Naive B cell (primary cell): ENCODE results near the gene ELP4. TPM values are rescaled to one million over a fixed set of nuclear protein-coding genes. Genes with fewer than 3 reads are reported as not detected.
"Not testable (repeated sequence)": the region's sequence is repeated elsewhere in the genome, so short reads cannot be mapped to it uniquely, and the experiment has no call there.

Experiments used
- ATAC-seq, 2 donors: fragments of 150-1000 bp; cut with Tn5 transposase; 2 replicates each; pipeline ENCODE4 v1.10.0; 2021; ENCODE audit warnings: low read depth in 2 of 2, mild to moderate bottlenecking in 2 of 2, moderate library complexity in 2 of 2
- DNase-seq: peaks from one replicate; pipeline ENCODE4 v3.0.0; 2022
- H3K27ac Mint-ChIP-seq, 6 donors: one replicate each; pipeline ENCODE4 v1.8.0; 2020 to 2022; ENCODE audit warnings: mild to moderate bottlenecking in 6 of 6, mixed read lengths in 6 of 6, moderate library complexity in 5 of 6, inconsistent platforms in 2 of 6
- H3K27me3 Mint-ChIP-seq, 3 donors: one replicate each; pipeline ENCODE4 v1.8.0; 2021 to 2022; ENCODE audit warnings: mixed read lengths in 3 of 3, mild to moderate bottlenecking in 1 of 3
- H3K36me3 Mint-ChIP-seq, 2 donors: one replicate each; pipeline ENCODE4 v1.8.0; 2020 to 2022; ENCODE audit warnings: mixed read lengths in 2 of 2, inconsistent platforms in 1 of 2, mild to moderate bottlenecking in 1 of 2
- H3K4me1 Mint-ChIP-seq, 3 donors: one replicate each; pipeline ENCODE4 v1.8.0; 2020 to 2022; ENCODE audit warnings: mixed read lengths in 3 of 3, inconsistent platforms in 1 of 3, mild to moderate bottlenecking in 1 of 3, moderate library complexity in 1 of 3
- H3K4me3 Mint-ChIP-seq, 8 donors: one replicate each; pipeline ENCODE4 v1.8.0; 2020 to 2022; ENCODE audit warnings: mild to moderate bottlenecking in 8 of 8, mixed read lengths in 8 of 8, moderate library complexity in 8 of 8, inconsistent platforms in 2 of 8
- H3K9me3 Mint-ChIP-seq, 7 donors: one replicate each; pipeline ENCODE4 v1.8.0; 2020 to 2022; ENCODE audit warnings: mixed read lengths in 7 of 7, mild to moderate bottlenecking in 5 of 7, inconsistent platforms in 2 of 7, moderate library complexity in 1 of 7
- polyA plus RNA-seq, 6 donors: library from polyadenylated mRNA; unstranded; fragments of 300-500 nt; fragmentation: Illumina TruSeq; gene quantifications; one replicate each; pipeline ENCODE4 v1.2.3, GENCODE V29; 2021; ENCODE audit warnings: low read depth in 6 of 6

The ELP4 gene
- polyA plus RNA-seq = 10 to 100 TPM; 16.7 to 25.0 (median 19.9) TPM

- no peaks in the 10 kb centered on the region for H3K27me3 Mint-ChIP-seq
- DNase-seq = peak; percentile 94
- no peaks in the 10 kb centered on the region for H3K9me3 Mint-ChIP-seq
- H3K4me1 Mint-ChIP-seq = peaks cover 20 to 40% (median 38%) of the 10 kb centered on the region in 3 donors
- peak; percentile 98 to 99 for ATAC-seq
- no peaks in the 10 kb centered on the region for H3K36me3 Mint-ChIP-seq
- peak within 1 kb of the TSS; percentile 96 to 100 (median 98) for H3K4me3 Mint-ChIP-seq
- H3K27ac Mint-ChIP-seq = peak within 1 kb of the TSS; percentile 97 to 99 (median 98)
Observed at GRCh38 chr11:31509429-31510345, at the start of gene ELP4, which contains the start of gene IMMP1L. TSS of gene ELP4 (plus strand) at chr11:31509767. CDS start at chr11:31509785, 18 bp downstream. TSS of gene IMMP1L (minus strand) at chr11:31509622. CDS start at chr11:31463276, 46,346 bp downstream.

DNA sequence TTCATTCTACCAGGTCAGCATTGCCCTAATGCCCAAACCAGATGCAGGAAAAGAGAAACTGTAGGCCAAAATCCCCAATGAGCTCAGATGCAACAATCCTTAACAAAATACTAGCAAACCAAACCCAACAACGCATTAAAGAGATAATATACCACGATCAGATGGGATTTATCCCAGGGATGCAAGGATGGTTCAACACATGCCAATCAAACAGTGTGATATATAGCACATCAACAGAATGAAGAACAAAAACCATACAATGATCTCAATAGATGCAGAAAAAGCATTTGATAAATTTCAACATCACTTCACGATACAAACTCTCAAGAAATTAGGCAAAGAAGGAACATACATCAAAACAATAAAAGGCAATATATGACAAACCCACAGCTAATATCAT, 45.1 kb upstream of the ELP4 start:
- Mint-ChIP-seq H3K9me3 (peaks cover 5 to 24% (median 16%) of the 10 kb centered on the region in 7 donors), H3K36me3 (peaks cover 14 to 34% of the 10 kb centered on the region in 2 donors)

GRCh38 chr11:31474083-31474482, 35.5 kb upstream of the ELP4 start:
- Mint-ChIP-seq H3K36me3 (peaks cover 7 to 8% of the 10 kb centered on the region in 2 donors), H3K27me3 (no peaks in the 10 kb centered on the region), H3K27ac (no peak overlapping the region), H3K9me3 (peaks cover 0 to 7% (median 0%) of the 10 kb centered on the region in 7 donors), H3K4me3 (no peak overlapping the region), H3K4me1 (no peaks in the 10 kb centered on the region)
- ATAC-seq = no peak
- no peak for DNase-seq

More for the DNA sequence above, 45.1 kb upstream of the ELP4 start:
- DNase-seq = no peak
- Mint-ChIP-seq H3K27me3 (no peaks in the 10 kb centered on the region), H3K4me3 (no peak overlapping the region), H3K4me1 (peaks cover 0 to 13% (median 1%) of the 10 kb centered on the region in 3 donors), H3K27ac (no peak overlapping the region)
- ATAC-seq = no peak

- no peak for ATAC-seq
- Mint-ChIP-seq H3K27me3 (no peaks in the 10 kb centered on the region), H3K27ac (no peak overlapping the region)
Observed at GRCh38 chr11:31477528-31478222, 31.9 kb upstream of the ELP4 start.

DNA sequence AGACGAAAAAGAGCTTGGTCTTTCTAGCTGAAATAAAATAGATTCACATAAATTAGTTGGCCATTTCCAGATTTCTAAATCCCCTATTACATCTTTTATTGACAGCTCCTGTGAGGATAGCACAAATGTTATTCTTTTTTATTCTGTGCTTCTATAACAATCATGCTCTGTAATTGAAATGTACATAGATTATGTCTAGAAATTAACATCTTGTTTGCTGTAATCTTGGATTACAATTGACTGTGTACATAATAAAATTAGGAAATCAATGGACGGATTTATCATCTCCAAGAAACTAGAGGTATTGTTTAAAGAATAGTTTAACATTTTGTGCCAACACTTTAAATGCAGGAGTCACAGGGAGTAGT, 31.4 kb upstream of the ELP4 start:
- no peaks in the 10 kb centered on the region for H3K27me3 Mint-ChIP-seq
- no peak overlapping the region for H3K27ac Mint-ChIP-seq
- ATAC-seq = no peak

More at GRCh38 chr11:31477528-31478222, 31.9 kb upstream of the ELP4 start:
- DNase-seq = no peak
- Mint-ChIP-seq H3K4me3 (no peak overlapping the region), H3K4me1 (no peaks in the 10 kb centered on the region), H3K36me3 (no peaks in the 10 kb centered on the region), H3K9me3 (no peaks in the 10 kb centered on the region)

DNA sequence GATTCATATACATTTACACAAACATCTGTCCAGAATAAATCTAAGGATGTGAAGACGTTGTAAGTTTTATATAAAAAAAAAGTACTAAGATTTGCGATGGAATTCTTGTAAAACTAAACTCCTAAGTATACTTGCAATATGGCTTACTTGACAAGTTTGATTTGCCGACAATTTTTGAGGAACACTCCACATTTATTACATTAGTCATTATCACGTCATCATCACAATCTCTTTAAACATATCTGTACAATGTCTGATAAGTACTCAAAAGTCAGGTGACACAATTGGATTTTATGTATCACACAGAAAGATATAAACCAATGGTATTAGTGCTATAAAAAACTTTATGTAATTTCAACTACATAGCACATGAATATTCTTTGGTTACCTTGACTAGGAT, 30.5 kb upstream of the ELP4 start:
- H3K4me1 Mint-ChIP-seq = no peaks in the 10 kb centered on the region
- no peaks in the 10 kb centered on the region for H3K9me3 Mint-ChIP-seq
- DNase-seq (no peak), ATAC-seq (no peak)
- H3K4me3 Mint-ChIP-seq = no peak overlapping the region
- no peaks in the 10 kb centered on the region for H3K27me3 Mint-ChIP-seq
- H3K27ac Mint-ChIP-seq = no peak overlapping the region
- H3K36me3 Mint-ChIP-seq = no peaks in the 10 kb centered on the region

More for the DNA sequence above, 31.4 kb upstream of the ELP4 start:
- no peaks in the 10 kb centered on the region for H3K36me3 Mint-ChIP-seq
- no peaks in the 10 kb centered on the region for H3K9me3 Mint-ChIP-seq
- H3K4me1 Mint-ChIP-seq = no peaks in the 10 kb centered on the region
- H3K4me3 Mint-ChIP-seq = no peak overlapping the region
- DNase-seq = no peak

DNA sequence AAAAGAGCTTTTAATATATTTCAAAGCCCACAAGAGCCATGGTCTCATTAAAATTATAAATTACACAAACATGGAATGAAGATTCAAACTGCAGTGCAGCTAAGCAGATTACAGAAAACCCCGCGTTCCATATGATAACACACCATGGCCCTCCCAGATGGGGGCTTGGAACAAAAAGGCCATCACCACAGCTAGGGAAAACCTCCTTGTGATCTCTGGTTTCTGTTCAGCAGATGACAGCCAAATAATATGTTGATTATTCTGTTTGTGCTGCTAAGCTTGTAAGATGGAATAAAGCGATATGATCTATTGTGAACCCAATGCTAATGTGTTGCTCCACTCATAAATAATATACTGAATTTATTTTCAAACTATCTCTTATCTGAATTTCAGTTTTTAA, 28.6 kb upstream of the ELP4 start:
- H3K36me3 Mint-ChIP-seq = no peaks in the 10 kb centered on the region
- ATAC-seq = no peak
- DNase-seq = no peak
- H3K4me3 Mint-ChIP-seq = no peak overlapping the region
- no peak overlapping the region for H3K27ac Mint-ChIP-seq
- H3K4me1 Mint-ChIP-seq = no peaks in the 10 kb centered on the region
- no peaks in the 10 kb centered on the region for H3K27me3 Mint-ChIP-seq
- H3K9me3 Mint-ChIP-seq = no peaks in the 10 kb centered on the region

DNA sequence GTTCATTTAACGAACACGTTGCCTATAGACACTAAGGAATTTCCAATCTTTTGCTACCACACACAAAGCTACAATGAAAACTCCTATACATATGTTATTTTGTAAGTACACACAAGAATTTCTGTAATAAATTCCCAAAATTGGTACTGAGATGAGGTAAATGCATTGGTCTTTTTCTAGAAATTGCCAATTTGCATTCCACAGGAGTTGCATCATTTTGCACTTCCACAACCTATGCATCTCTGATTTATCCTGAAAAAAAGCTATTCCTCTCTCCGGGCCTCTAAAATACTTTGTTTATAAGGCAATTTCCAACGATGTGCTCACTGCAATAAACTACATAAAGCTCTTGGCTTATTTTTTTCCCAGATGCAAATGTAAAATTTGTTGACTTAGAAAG, 25.1 kb upstream of the ELP4 start:
- ATAC-seq (no peak), DNase-seq (no peak)
- no peak overlapping the region for H3K27ac Mint-ChIP-seq
- no peaks in the 10 kb centered on the region for H3K9me3 Mint-ChIP-seq
- peaks cover 0 to 14% (median 0%) of the 10 kb centered on the region in 3 donors for H3K4me1 Mint-ChIP-seq
- no peak overlapping the region for H3K4me3 Mint-ChIP-seq
- H3K36me3 Mint-ChIP-seq = peaks cover 0 to 2% of the 10 kb centered on the region in 2 donors
- H3K27me3 Mint-ChIP-seq = no peaks in the 10 kb centered on the region

- DNase-seq (peak; percentile 8), ATAC-seq (no peak)
- Mint-ChIP-seq H3K4me3 (no peak overlapping the region), H3K4me1 (peaks cover 3 to 30% (median 15%) of the 10 kb centered on the region in 3 donors), H3K9me3 (no peaks in the 10 kb centered on the region), H3K36me3 (peaks cover 0 to 14% of the 10 kb centered on the region in 2 donors), H3K27me3 (no peaks in the 10 kb centered on the region), H3K27ac (no peak overlapping the region)
Observed at GRCh38 chr11:31487848-31488247, 21.7 kb upstream of the ELP4 start.

DNA sequence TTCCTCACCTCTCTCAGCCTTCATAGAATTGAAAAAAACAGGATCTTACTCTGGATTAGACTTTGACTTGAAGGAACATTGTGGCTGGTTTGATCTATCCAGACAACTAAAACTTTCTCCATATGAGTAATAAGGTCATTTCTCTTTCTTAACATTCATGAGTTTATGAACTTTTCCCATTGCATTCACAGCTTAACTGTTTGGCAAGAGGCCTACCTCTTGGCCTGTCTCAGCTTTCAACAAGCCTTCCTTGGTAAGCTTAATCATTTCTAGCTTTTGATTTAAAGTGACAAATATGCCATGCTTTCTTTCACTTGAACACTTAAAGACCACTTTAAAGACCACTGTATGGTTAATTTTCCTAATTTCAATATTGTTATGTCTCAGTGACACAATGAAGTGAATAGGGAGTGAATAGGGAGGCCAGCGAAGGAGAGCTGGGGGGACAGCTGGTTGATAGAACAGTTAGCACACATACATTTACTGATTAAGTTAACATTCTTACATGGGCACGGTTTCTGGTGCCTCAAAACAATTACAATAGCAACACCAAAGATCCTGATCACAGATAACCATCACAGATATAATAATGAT, 17.1 kb upstream of the ELP4 start:
- Mint-ChIP-seq H3K27ac (no peak overlapping the region), H3K27me3 (no peaks in the 10 kb centered on the region), H3K36me3 (peaks cover 22 to 32% of the 10 kb centered on the region in 2 donors), H3K9me3 (peaks cover 0 to 8% (median 4%) of the 10 kb centered on the region in 7 donors), H3K4me1 (peaks cover 9 to 35% (median 24%) of the 10 kb centered on the region in 3 donors), H3K4me3 (no peak overlapping the region)
- ATAC-seq = no peak
- DNase-seq = no peak

DNA sequence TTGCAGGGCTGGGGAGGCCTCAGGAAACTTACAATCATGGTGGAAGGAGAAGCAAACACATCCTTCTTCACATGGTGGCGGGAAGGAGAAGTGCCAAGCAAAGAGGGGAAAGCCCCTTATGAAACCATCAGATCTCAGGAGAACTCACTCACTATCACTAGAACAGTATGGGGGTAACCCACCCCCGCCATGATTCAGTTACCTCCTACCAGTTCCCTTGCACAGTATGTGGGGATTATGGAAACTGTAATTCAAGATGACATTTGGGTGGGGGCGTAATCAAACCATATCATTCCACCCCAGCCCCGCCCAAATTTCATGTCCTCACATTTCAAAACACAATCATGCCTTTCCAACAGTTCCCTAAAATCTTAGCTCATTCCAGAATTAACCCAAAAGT, 16.3 kb upstream of the ELP4 start:
- H3K9me3 Mint-ChIP-seq = peaks cover 0 to 8% (median 4%) of the 10 kb centered on the region in 7 donors
- no peak overlapping the region for H3K4me3 Mint-ChIP-seq
- H3K27me3 Mint-ChIP-seq = no peaks in the 10 kb centered on the region
- DNase-seq = no peak
- peaks cover 9 to 27% (median 24%) of the 10 kb centered on the region in 3 donors for H3K4me1 Mint-ChIP-seq
- peak overlapping the region in 1 of 6 donors; percentile 26 for H3K27ac Mint-ChIP-seq
- no peak for ATAC-seq
- peaks cover 22 to 32% of the 10 kb centered on the region in 2 donors for H3K36me3 Mint-ChIP-seq

DNA sequence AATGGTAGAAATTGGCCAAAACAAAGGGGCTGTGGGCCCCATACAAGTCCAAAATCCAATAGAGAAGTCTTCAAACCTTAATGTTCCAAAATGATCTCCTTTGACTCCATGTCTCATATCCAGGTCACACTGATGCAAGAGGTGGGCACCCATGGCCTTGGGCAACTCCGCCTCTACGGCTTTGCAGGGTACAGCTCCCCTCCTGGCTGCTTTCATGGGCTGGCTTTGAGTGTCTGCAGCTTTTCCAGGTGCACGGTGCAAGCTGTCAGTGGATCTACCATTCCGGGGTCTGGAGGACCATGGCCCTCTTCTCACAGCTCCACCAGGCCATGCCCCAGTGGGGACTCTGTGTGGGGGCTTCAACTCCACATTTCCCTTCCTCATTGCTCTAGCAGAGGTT, 15.8 kb upstream of the ELP4 start:
- not testable (repeated sequence) for H3K27ac Mint-ChIP-seq, H3K27me3 Mint-ChIP-seq, DNase-seq, H3K9me3 Mint-ChIP-seq, ATAC-seq, H3K4me3 Mint-ChIP-seq
- Mint-ChIP-seq H3K36me3 (peaks cover 22 to 32% of the 10 kb centered on the region in 2 donors), H3K4me1 (peaks cover 9 to 30% (median 24%) of the 10 kb centered on the region in 3 donors)

DNA sequence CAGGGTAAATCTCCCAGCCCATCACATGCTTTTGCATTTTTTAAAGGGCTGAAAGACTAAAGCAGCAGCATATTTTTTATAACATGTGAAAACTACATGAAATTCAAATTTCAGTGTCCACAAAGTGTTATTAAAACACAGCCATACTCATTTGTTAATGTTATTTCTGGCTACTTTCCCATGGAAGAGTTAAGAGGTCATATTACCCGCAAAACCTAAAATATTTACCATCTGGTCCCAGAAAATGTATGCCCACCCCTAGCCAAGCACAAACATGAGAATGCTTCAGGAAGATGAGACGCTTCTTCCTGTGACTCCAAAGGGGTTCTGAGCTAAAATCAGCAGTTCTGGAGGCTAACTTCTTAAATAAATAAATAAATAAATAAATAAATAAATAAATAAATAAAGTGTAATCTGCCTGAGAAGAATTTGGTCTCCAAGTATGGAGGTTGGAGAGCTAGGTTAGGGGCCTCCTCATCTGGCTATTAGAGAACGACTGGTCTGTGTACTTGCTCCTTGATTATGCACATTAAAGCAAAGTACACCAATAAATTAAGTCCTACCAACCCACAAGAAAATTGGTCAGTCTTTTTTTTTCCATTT, 9.9 kb upstream of the ELP4 start:
- peak overlapping the region in 2 of 6 donors; percentile 44 to 70 for H3K27ac Mint-ChIP-seq
- ATAC-seq (no peak), DNase-seq (no peak)
- H3K4me3 Mint-ChIP-seq = no peak overlapping the region
- peaks cover 4 to 9% of the 10 kb centered on the region in 2 donors for H3K36me3 Mint-ChIP-seq
- H3K9me3 Mint-ChIP-seq = no peaks in the 10 kb centered on the region
- no peaks in the 10 kb centered on the region for H3K27me3 Mint-ChIP-seq
- H3K4me1 Mint-ChIP-seq = peaks cover 5 to 15% (median 11%) of the 10 kb centered on the region in 3 donors
